CD4-positive, alpha-beta T cell (primary cell): ENCODE data around the gene CFAP52. TPM values are rescaled to one million over a fixed set of nuclear protein-coding genes. Genes with fewer than 3 reads are reported as not detected.

ENCODE experiments used
- ATAC-seq: fragments of 200-7000 bp; cut with Tn5 transposase; one replicate; pipeline ENCODE4 v1.10.0; 2022; ENCODE audit warnings: mild to moderate bottlenecking; ENCODE audit not compliant: poor library complexity
- CTCF ChIA-PET: fragments of 350-600 bp; sonication (Branson Sonifier 250); formaldehyde crosslinking; loops from one replicate; lab custom pipeline; 2021; ENCODE audit warnings: antibody characterized with exemption, inconsistent platforms; lab: Charles Lee
- POLR2A ChIA-PET: fragments of 350-600 bp; sonication (Branson Sonifier 250); formaldehyde crosslinking; loops from one replicate; lab custom pipeline; 2021; ENCODE audit warnings: antibody characterized with exemption, inconsistent platforms; lab: Charles Lee
- DNase-seq, 14 experiments: peaks; one replicate each; pipeline ENCODE4 v3.0.0-alpha.2; 2013 to 2020; ENCODE audit warnings: mixed read lengths in 2 of 14
- H3K27ac ChIP-seq, 2 donors: one replicate each; pipeline versions ENCODE4 v1.5.1 to v1.7.0; 2013; ENCODE audit warnings: low read length in 2 of 2, low read depth in 1 of 2, mild to moderate bottlenecking in 1 of 2
- H3K27me3 ChIP-seq, 2 experiments: 1 replicate in 1 of 2; 2 replicates in 1 of 2; pipeline versions ENCODE4 v1.6.1 to v1.7.0; 2013; ENCODE audit warnings: low read length in 2 of 2, control low read depth in 1 of 2, mild to moderate bottlenecking in 1 of 2, moderate library complexity in 1 of 2; ENCODE audit not compliant: insufficient read depth in 2 of 2, control insufficient read depth in 1 of 2
- H3K36me3 ChIP-seq: one replicate; pipeline ENCODE4 v1.6.1; 2013; ENCODE audit warnings: low read length, control low read depth; ENCODE audit not compliant: insufficient read depth
- H3K4me1 ChIP-seq: one replicate; pipeline ENCODE4 v1.6.1; 2013; ENCODE audit warnings: low read length, control low read depth; ENCODE audit not compliant: insufficient read depth
- H3K4me3 ChIP-seq: one replicate; pipeline ENCODE4 v1.5.1; 2013; ENCODE audit warnings: mild to moderate bottlenecking, low read length, moderate library complexity
- H3K9me3 ChIP-seq, 2 experiments: 1 replicate in 1 of 2; 2 replicates in 1 of 2; pipeline versions ENCODE4 v1.6.1 to v1.7.0; 2013; ENCODE audit warnings: low read length in 2 of 2, mild to moderate bottlenecking in 2 of 2, control low read depth in 1 of 2, moderate library complexity in 1 of 2; ENCODE audit not compliant: control insufficient read depth in 1 of 2, insufficient read depth in 1 of 2
- H3K27ac Mint-ChIP-seq: one replicate; pipeline ENCODE4 v1.8.0; 2020; ENCODE audit warnings: mixed read lengths
- H3K27me3 Mint-ChIP-seq: one replicate; pipeline ENCODE4 v1.8.0; 2021; ENCODE audit warnings: mixed read lengths
- H3K36me3 Mint-ChIP-seq: one replicate; pipeline ENCODE4 v1.8.0; 2021; ENCODE audit warnings: low read depth, mixed read lengths
- H3K4me1 Mint-ChIP-seq: one replicate; pipeline ENCODE4 v1.8.0; 2021; ENCODE audit warnings: low read depth, mixed read lengths
- H3K4me3 Mint-ChIP-seq: one replicate; pipeline ENCODE4 v1.8.0; 2020; ENCODE audit warnings: mild to moderate bottlenecking, mixed read lengths
- H3K9me3 Mint-ChIP-seq: one replicate; pipeline ENCODE4 v1.8.0; 2020; ENCODE audit warnings: mixed read lengths
- intact Hi-C, 2 experiments: fragments of 100-400 bp; cut with DNase I in 1 of 2; cut with micrococcal nuclease in 1 of 2; formaldehyde crosslinking; loops; one replicate each; pipeline versions ENCODE4 v1.15.1 to v1.9.0; 2023 to 2025; cut with DNase I, micrococcal nuclease
- total RNA-seq, 174 experiments: library from RNA in 2 of 174; stranded (reverse) in 2 of 174; gene quantifications; one replicate each; pipeline ENCODE4 v1.2.3 and lab custom pipeline; 2021 to 2026
- TF ChIP-seq, protein P1 (sequence below): fragments of 200-600 bp; IDR thresholded peaks from one replicate; pipeline ENCODE4 v1.8.0; 2022; ENCODE audit warnings: antibody characterized with exemption, mild to moderate bottlenecking

The CFAP52 gene
- total RNA-seq, 2 experiments from 2014 or later, result not detected

DNA sequence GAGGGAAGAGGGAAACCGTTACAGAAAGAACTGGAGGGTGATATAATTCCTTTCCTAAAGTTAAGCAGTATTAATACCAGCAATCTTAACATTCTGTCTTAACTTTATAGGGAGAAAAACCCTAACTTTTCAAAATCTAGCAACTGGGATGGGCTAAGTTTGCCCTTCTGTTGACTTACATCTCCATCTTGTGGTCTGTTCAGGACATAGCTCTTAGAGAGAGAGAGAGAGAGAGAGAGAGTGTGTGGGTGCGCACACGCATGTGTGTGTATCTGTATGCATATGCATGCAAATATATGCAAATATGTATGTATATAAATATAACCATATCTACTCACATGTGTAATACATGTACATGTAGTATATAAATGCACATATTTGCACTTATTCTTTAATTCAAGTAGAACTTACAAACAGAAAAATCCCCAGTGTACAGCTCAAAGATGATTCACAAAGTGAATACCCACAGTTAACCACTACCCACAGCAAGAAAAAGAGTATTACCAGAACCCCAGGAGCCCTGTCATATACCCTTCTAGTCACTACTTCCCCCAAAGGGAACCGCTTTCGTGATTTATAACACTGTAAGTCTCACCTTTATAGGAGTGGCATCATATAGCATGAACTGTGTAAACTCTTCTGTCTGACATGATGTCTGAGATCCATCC is 47.3 kb upstream of the CFAP52 start:
- ChIA-PET CTCF (no interaction called here), POLR2A (no interaction called here)
- peaks cover 6% of the 10 kb centered on the region for H3K36me3 Mint-ChIP-seq
- H3K4me3 Mint-ChIP-seq, result no peak overlapping the region
- H3K4me1 ChIP-seq, result no peaks in the 10 kb centered on the region
- no peaks in the 10 kb centered on the region for H3K27me3 ChIP-seq
- ATAC-seq, result no peak
- H3K4me1 Mint-ChIP-seq, result no peaks in the 10 kb centered on the region
- H3K36me3 ChIP-seq, result no peaks in the 10 kb centered on the region
- no peak overlapping the region for H3K27ac Mint-ChIP-seq
- H3K4me3 ChIP-seq, result no peak overlapping the region
- intact Hi-C loops, result loop anchor here (5.0 to 10.0 kb wide), 2 partner anchors 414 to 527 kb away; no protein-coding TSS in a partner anchor
- H3K27me3 Mint-ChIP-seq, result no peaks in the 10 kb centered on the region
- no peak overlapping the region for H3K27ac ChIP-seq
- DNase-seq, result peak in 3 of 14 experiments; percentile 7 to 29 (median 16)
- H3K9me3 ChIP-seq, result no peaks in the 10 kb centered on the region
- H3K9me3 Mint-ChIP-seq, result no peaks in the 10 kb centered on the region
- TF ChIP-seq, protein P1, sequence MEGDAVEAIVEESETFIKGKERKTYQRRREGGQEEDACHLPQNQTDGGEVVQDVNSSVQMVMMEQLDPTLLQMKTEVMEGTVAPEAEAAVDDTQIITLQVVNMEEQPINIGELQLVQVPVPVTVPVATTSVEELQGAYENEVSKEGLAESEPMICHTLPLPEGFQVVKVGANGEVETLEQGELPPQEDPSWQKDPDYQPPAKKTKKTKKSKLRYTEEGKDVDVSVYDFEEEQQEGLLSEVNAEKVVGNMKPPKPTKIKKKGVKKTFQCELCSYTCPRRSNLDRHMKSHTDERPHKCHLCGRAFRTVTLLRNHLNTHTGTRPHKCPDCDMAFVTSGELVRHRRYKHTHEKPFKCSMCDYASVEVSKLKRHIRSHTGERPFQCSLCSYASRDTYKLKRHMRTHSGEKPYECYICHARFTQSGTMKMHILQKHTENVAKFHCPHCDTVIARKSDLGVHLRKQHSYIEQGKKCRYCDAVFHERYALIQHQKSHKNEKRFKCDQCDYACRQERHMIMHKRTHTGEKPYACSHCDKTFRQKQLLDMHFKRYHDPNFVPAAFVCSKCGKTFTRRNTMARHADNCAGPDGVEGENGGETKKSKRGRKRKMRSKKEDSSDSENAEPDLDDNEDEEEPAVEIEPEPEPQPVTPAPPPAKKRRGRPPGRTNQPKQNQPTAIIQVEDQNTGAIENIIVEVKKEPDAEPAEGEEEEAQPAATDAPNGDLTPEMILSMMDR, result peak; percentile 28

DNA sequence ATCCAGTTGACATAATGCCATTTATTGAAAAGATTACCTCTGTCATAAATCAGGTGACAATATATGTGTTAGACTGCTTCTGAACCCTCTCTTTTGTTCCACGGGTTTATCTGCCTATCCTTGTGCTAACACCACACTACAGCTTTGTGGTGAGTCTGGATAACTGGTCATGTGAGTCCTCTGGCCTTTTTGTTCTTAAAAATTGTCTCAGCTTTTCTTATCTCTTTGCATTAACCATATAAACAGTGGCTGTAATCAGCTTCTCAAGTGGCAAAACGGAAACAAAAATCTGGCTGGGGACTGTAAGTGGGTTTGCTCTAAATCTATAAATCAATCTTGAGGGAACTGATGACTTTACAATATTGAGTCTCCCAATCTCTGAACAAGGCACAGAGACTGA is 45.4 kb upstream of the CFAP52 start:
- ChIA-PET CTCF (no interaction called here), POLR2A (no interaction called here)
- no peaks in the 10 kb centered on the region for H3K9me3 Mint-ChIP-seq
- no peak overlapping the region for H3K27ac Mint-ChIP-seq
- Histone ChIP-seq H3K4me3 (no peak overlapping the region), H3K27ac (no peak overlapping the region), H3K36me3 (no peaks in the 10 kb centered on the region), H3K4me1 (no peaks in the 10 kb centered on the region), H3K9me3 (no peaks in the 10 kb centered on the region), H3K27me3 (no peaks in the 10 kb centered on the region)
- TF ChIP-seq, protein P1, result no peak
- no peak for ATAC-seq
- no peaks in the 10 kb centered on the region for H3K4me1 Mint-ChIP-seq
- intact Hi-C loops, result no loop called here
- H3K36me3 Mint-ChIP-seq, result peaks cover 6% of the 10 kb centered on the region
- H3K4me3 Mint-ChIP-seq, result no peak overlapping the region
- H3K27me3 Mint-ChIP-seq, result no peaks in the 10 kb centered on the region
- no peak for DNase-seq

DNA sequence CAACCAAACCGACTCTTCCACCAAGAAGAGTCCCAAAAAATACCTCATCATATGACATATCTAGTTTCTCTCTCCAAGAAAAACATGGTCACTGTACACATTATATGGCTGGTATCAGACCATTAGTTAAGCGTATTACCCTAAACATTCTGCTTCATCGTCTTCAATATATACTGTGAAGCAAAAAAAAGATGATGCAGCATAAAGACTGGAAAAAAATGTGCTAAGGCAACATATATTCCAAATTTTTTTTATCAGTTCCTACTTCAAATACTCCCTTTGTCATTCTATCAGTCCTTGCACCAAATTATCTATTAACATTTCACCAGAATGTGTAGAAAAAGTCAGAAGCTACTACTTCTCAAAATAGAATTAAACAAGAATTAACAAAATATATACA is 43.7 kb upstream of the CFAP52 start:
- H3K4me3 Mint-ChIP-seq, result no peak overlapping the region

More for the DNA sequence above, 43.7 kb upstream of the CFAP52 start:
- no peaks in the 10 kb centered on the region for H3K27me3 ChIP-seq
- peaks cover 6% of the 10 kb centered on the region for H3K36me3 Mint-ChIP-seq
- TF ChIP-seq, protein P1, result no peak
- H3K4me1 ChIP-seq, result no peaks in the 10 kb centered on the region
- ATAC-seq (no peak), DNase-seq (no peak)
- no peaks in the 10 kb centered on the region for H3K4me1 Mint-ChIP-seq
- intact Hi-C loops, result no loop called here
- no peaks in the 10 kb centered on the region for H3K36me3 ChIP-seq
- H3K9me3 ChIP-seq, result no peaks in the 10 kb centered on the region
- ChIA-PET POLR2A (no interaction called here), CTCF (interaction anchor here (0.6 kb wide), 1 partner anchor 14 kb away, joined by 4 read pairs; no protein-coding TSS in a partner anchor)
- H3K9me3 Mint-ChIP-seq, result no peaks in the 10 kb centered on the region
- no peak overlapping the region for H3K27ac ChIP-seq
- H3K27ac Mint-ChIP-seq, result no peak overlapping the region
- no peaks in the 10 kb centered on the region for H3K27me3 Mint-ChIP-seq
- H3K4me3 ChIP-seq, result no peak overlapping the region
